GM21381 (cell line): ENCODE results near the gene SLC35F6.

Source experiments
- ATAC-seq: cut with Tn5 transposase; IDR thresholded peaks from one replicate; pipeline ENCODE4 v1.9.1; 2021; ENCODE audit warnings: mild to moderate bottlenecking, moderate library complexity; ENCODE audit not compliant: unreplicated experiment

SLC35F6 gene, protein sequence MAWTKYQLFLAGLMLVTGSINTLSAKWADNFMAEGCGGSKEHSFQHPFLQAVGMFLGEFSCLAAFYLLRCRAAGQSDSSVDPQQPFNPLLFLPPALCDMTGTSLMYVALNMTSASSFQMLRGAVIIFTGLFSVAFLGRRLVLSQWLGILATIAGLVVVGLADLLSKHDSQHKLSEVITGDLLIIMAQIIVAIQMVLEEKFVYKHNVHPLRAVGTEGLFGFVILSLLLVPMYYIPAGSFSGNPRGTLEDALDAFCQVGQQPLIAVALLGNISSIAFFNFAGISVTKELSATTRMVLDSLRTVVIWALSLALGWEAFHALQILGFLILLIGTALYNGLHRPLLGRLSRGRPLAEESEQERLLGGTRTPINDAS

DNA sequence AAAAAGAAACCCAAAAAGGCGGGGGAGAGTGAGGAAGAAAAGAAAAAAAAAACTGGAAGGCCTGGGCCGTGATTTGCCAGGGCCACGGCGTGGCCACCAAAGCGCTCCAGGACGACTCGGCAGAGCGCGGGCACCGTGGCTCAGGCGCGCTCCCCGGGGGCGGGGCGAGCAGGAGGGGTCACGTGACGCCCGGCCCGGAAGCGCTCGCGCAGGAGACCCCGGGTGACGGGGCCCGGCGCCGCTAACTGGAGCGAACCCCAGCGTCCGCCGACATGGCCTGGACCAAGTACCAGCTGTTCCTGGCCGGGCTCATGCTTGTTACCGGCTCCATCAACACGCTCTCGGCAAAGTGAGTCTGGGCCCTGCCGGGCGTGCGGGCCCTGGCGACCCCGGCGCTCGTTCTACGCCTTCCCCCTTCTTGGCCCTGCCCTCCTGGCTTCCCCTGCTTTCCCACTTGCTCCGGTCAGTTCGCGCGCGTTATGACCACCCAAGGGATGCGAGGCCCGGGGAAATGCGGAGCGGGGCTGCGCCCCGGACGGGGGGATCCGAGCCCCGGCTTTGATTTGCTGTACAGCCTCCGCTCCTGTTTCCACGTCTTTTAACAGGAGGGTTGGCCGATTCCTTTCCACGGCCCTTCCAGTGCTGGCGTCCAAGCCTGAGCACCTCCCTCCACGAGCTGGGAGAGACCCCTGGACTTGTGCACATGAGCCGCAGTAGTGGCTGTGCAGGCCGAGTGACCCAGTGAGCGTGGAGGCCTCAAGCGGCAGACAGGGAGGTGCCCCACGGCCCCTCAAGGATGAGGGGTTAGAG, at the start of gene SLC35F6:
Gene SLC35F6, plus strand, starts transcription at position 207 of the 810 bp plus-strand sequence. Its CDS starts 66 bp downstream, at position 273.
- peak; percentile 74 for ATAC-seq

DNA sequence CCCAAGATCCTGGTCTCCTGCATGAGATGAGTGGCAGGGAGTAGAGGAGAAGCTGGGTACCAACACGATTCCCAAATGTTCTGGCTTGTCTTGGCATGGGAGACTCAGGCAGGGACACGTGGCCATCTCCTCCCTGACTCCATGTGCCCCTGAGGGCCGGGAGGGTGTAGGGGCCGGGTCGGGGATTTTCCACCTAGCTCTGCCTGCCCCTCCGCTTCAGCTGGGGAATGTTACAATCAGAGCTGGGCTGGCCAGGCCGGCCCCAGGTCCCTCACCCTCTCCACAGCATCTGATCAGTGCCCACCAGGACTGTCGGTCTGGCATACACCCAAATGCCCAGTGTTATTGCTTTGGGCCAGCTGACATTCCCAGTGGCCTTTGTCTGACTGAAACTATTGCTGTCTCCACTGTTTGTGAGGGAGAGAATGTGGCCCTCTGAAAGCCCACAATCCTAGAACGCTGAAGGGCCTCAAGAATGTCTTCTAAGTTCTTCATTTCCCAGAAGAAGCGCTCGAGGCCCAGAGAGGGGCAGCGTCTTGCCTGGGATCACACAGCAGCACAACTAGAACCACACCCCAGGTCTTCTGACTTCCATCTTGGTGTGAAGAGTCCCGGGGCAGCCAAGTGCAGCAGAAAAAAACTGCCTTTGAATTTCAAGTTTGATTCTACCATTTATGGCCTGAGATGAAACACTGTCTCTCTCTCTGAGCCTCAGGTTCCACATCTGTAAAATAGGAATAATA, 48.4 kb upstream of the SLC35F6 start:
- ATAC-seq, result no peak

DNA sequence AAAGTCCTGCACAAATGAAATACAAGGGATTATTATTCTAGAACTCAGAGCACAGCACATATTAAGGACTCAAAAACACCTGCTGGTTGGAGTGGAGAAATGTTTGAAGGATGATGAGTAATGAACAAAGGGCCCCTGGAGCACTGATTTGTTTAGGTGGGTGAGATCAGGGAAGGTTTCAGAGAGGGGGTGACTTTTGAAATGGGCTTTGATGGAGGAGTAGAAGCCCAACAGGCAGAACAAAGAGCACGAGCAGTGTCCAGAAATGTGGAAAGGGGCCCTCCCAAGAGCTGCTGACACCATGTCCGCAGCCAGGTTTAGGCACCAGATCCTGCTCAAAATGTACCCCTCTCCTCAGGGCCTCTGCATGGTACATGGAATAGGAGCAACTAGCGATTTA, 47.7 kb upstream of the SLC35F6 start:
- ATAC-seq, result no peak

DNA sequence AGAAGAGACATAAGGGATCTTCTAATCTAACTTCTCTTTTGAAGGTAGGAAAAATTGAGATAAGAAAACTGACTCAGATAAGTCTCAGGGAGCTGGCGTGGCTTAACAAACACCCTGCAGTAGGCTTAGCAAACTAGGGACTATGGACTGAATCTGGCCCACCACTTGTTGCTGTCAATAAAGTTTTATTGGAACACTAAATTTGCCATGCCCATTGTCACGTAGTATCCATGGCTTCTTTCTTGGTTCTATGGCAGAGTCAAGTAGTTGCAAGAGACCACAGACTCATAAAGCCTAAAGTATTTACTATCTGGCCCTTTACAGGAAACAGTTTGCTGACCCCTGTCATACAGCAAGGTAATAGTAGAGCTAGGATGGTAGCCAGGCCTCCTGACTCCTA, 47.3 kb upstream of the SLC35F6 start:
- ATAC-seq, result no peak

DNA sequence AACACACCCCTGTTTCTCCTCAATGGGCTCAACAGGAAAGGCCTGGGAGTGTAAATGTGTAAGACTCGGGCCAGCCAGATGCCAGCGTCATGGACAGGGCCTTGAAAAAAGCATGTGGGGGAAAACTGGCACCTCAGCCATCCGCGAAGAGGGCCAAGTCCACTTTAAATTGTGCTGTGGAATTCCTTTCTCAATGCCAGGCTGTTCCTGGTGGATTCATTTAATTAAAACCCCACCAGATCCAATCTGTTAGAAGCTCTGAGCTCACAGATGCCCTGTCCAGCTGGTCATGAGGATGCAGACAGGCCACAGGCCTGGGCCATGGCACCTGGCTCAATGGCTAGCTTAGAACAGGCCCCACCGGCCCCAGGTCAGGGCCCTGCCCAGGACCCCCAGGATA, 46.7 kb upstream of the SLC35F6 start:
- ATAC-seq, result no peak

DNA sequence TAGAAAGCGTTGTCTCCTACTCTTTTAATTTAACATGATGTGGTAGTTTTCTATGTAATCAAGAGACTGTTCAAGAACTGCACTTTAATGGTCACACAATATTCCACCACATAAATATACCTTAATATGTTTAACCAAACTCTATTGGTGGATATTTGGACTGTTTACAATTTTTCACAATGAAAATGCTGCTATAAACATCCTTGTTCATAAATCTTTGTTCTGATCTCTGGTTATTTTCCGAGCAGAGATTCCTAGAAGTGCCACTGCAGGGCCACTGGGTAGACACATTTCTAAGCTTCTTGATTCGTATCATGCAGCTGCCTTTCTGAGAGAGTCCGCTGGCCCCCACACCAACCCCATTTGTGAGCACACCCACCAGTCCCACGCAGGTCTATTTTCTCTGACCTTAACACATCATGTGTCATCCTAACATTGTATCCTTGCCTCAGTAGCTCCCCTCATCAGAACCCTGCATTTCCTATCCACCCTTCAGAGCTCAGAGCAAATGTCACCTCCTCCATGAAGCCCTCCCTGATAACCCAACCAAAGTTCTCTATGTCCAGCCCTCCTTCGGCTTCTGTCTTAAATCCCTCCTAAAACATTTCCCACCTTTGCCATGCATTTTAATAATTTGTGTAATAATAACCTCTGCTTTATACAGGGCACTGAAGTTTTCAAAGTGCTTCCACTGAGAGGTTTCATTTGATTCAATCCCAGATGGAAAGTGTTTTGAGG, 45.0 kb upstream of the SLC35F6 start:
- ATAC-seq, result no peak

DNA sequence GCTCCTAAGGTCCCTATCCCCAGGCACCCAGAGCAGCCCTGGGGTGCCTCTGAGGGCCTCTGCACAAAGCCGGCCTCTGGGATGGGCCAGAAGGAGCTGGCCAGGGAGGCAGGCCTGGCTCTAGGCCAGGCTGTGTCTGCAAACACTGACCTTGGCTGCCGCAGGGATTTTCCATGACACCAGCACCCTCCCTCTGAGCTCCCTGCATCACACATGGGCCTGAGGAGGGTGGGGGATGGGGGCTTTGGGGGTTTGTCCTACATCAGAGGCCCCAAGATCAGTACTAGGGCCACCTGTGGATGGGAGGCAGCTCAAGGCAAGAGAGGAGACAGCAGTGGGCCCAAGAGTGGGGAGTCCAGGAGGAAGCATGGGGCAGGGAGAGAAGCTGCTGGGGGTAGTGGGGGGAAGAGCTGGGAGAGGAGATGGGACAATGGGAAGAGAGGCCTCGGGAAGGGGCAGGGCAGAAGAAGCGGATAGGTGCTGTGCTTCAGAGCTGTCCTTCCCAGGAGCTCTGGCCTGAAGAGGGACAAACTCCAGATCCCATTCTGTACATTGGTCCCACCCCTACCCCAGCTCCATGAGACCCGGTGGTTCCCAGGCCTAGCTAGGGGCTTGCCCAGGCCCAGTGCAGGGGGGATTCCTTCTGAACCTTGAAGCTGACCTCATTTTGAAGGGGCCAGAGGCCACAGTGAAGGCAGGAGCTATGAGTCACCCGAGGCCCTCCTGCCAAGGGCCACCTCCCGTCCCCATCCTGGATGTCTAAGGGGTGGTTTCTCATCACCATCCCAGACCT, 43.6 kb upstream of the SLC35F6 start:
- ATAC-seq, result no peak

DNA sequence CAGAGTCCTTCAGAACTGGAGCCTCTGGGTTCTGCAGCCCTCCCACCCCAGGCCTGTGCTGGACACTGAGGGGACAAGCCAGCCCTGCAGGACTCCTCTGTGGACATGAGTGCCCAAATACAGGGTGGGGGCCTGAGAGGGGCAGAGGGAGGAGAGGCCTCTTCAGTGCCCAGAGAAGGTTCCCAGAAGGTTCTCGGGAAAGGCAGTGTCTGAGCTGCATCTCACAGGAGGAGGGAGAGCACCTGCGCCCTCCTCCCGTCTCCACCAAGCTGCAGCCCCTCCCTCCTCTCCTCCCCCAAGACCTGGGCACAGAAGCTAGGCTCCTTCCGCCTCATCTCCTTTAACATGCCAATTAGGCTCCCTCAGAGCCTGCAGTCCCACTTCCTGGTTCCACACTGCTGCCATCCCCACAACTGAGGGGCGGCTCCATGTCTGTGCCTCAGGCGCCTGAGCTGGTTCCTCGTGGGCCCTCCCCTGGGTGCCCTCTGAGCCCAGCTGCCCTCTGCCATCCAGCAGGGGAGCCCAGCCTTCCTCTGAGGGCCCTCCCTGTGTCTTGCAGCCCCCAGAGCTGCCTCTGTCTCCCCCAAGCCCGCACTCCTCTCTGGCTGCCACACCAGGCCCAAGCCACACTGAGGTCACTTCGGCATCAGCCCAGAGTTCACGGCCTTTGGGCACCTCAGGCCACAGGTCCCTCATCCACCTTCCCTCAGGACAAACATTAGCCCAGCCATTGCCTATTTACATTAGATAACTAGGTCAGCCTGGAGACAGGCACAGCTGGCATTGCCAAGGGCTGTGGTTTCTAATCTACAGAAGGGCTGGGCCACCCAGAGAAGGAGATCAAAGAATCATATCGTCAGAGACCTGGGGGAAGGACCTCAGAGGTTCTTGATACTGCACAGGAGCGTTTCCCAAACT, 42.7 kb upstream of the SLC35F6 start:
- ATAC-seq, result no peak

DNA sequence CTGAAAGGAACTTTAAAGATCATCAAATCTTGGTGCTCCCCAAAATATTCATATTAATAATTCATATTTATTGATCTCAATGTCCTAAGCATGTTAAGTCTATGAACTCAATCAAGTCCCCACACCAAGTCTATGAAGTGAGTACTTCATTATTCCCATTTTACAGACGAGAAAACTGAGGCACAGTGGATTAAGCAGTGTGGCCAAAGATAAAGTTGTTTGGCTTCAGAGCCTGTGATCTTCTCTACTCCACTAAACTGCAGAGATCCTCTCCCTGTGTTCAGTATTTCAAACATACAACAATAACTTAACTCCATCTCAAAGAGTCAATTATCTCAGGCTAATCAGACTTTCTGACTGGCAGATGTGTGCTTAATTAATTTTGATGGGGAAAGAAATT, 41.8 kb upstream of the SLC35F6 start:
- ATAC-seq, result no peak

DNA sequence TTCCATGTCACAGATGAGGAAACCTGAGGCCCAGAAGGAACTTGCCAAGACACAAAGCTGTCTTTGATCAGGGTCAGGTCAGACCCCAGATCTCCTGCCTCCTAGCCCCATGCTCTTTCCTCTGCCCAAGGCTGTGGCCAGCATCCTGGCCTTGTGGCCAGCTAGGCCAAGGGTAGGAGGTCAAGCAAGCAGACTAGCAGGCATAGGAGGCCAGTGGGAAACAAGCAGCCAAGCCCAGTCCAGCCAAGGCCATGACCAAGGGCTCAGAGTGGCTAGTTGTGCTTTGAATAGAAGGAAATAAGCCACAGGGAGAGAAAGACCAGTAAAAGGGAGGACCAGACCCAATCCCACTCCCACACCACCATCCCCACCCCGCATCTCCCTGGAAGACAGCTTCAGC, 41.2 kb upstream of the SLC35F6 start:
- ATAC-seq, result no peak

DNA sequence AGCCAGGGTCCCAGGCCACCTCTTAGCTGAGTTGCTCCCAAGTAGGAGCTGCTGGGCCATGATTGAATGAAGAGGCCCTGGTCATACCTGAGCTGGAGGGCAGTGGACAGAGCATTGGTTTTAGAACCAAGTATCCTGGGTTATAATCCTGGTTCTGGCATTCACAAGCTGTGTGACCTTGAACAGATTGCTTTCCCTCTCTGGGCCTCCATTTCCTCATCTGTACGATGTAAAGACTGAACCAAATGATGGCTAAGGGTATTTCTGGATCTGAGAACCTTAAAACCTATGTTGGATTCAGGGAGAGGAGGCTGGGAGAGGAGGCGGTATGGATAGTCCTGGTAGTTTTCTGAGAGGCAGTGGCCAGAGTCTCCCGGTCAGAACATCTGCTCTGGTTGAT, 40.6 kb upstream of the SLC35F6 start:
- no peak for ATAC-seq

DNA sequence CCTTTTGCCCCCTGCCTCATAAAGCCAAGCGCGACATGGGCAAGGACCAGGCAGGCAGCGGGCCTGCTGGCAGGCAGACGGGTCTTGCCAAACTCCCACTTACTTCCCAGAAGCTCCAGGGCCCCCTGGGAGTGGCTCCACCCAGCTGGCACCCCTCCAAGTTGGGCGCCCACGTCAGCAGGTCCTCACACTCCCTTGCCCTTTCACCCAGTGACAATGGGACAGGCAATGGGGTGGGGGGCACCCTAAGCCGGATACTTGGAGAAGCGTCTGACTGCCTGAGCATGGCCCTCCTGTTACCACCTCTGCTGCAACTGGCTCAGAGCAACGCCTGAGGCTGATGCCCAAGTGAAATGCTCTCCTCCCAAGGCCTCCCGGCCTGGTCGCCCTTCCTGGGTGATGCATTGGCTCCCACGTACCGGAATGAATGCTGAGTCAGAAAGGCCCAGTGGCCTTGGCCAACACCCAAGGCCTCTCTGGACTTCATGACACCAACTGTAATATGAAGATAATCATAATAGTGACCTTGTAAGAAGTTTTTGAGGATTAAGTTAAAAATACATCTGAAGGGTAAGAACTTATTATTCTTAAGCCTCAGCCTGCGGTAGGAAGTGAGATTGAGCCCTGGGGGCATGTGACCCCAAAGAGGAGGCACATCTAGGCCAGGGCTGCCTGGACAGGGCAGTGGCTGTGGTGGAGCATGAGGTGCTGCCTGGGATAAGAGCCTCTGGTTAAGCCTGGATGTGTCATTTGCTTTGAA, 39.9 kb upstream of the SLC35F6 start:
- ATAC-seq, result no peak

DNA sequence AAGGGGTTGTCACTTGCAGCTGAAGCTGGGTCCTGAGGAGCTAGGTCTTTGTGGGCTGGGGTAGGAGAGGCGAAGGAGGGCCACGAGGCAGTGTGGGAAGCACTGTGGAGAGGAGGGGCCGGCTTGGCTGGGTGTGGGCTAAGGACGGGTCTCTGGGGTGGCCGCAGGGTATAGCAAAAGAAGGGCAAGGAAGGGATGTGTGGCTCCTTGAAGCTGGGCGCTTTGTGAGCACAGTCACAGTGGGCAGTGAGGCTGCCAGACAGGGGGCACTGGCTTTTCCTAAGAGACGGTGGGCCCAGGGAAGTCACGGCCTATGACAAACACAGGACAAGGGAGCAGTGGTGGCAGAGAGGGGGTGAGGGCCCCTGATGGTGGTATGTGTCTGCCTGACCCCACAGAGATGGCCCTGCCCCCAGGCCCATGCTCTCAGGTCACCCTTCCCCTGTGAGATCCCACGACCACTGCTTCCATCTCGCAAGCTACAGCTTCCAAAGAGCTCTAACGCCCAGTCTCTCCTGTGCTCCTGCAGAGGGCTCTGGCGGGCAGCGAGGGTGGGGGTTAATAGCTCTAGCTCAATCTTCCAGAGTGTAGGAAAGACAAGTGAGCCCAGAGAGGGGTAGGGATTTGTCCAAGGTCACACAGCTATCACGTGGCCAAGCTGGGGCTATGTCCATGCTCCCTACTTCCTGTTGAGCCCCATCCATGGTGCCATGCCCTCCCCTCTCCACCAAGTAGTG, 39.1 kb upstream of the SLC35F6 start:
- ATAC-seq, result no peak

DNA sequence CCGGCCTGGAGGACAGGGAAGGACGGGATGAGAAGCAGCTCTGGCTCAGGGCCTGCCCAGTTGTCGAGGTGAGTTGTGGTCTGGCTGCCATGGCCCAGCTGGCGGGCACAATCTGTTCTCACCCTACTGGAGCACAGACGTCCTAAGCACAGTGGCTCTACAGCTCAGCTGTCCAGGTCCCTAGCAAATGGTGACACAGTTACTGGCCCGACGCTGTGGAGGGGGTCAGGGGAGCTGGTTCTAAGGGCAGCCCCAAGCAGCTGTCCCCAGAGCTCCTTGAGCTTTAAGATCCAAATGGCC, 38.6 kb upstream of the SLC35F6 start:
- no peak for ATAC-seq

DNA sequence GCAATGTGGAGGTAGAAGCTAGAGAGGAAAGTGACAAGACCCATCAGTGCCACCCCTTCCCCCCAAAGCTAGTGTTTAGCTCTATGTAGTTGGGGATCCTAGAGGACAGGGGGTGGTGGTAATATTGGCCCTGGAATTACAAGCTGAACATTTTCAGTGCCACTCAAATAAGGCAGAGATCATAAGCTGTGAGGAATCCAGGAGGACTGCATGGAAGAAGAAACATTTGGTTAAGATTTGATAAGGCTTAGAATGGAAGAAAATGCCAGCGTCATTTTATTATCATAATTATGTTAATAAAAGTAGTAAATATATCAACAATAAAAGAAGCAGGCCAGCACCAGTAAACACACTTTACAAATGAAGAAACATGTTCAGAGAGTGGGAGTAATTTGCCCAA, 37.9 kb upstream of the SLC35F6 start:
- ATAC-seq, result no peak

DNA sequence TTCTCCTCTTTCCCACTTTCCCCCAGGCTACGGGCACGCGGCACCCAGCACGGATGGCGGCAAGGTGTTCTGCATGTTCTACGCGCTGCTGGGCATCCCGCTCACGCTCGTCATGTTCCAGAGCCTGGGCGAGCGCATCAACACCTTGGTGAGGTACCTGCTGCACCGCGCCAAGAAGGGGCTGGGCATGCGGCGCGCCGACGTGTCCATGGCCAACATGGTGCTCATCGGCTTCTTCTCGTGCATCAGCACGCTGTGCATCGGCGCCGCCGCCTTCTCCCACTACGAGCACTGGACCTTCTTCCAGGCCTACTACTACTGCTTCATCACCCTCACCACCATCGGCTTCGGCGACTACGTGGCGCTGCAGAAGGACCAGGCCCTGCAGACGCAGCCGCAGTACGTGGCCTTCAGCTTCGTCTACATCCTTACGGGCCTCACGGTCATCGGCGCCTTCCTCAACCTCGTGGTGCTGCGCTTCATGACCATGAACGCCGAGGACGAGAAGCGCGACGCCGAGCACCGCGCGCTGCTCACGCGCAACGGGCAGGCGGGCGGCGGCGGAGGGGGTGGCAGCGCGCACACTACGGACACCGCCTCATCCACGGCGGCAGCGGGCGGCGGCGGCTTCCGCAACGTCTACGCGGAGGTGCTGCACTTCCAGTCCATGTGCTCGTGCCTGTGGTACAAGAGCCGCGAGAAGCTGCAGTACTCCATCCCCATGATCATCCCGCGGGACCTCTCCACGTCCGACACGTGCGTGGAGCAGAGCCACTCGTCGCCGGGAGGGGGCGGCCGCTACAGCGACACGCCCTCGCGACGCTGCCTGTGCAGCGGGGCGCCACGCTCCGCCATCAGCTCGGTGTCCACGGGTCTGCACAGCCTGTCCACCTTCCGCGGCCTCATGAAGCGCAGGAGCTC, 36.2 kb upstream of the SLC35F6 start:
- ATAC-seq, result no peak

DNA sequence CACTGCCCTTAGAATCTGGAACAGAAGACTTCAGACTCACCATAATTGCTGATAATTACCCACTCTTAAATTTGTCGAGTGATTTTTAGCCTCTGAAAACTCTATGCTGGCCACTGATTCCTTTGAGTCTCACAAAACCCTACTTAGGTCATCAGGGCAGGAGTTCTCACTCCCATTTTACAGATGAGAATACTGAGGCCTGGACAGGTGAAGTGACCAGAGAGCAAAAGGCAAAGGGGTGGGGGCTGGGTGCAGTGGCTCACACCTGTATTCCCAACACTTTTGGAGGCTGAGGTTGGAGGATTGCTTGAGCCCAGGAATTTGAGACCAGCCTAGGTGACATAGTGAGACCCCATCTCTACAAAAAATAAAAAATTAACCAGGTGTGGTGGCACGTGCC, 34.8 kb upstream of the SLC35F6 start:
- ATAC-seq, result no peak
